Measurements from ENCODE around the gene SRC. TPM values are rescaled to one million over a fixed set of nuclear protein-coding genes. Genes with fewer than 3 reads are reported as not detected.

The SRC gene
- total RNA-seq, 2 donors from 2014 or later = 61.2 to 149 TPM

GRCh38 chr20:37420610-37421009 is 74.7 kb downstream of the SRC start:
- intact Hi-C loops (cut with DNase I) = no loop called here
- DNase-seq (ENCODE audit: low spot score) = no peak
- Histone ChIP-seq H3K4me3 (no peak overlapping the region), H3K4me1 (replicated peaks) (no peaks in the 10 kb centered on the region), H3K9me3 (no peaks in the 10 kb centered on the region), H3K27me3 (replicated peaks; ENCODE audit: insufficient read depth) (no peaks in the 10 kb centered on the region), H3K27ac (no peak overlapping the region), H3K36me3 (no peaks in the 10 kb centered on the region)
- 96% methylated on average over 13 of the region's 13 CpGs for WGBS
- no peak for TF ChIP-seq POLR2A (IDR thresholded peaks at IDR 0.05)
- TF ChIP-seq CTCF (IDR thresholded peaks at IDR 0.05) = no peak
- no peak for TF ChIP-seq POLR2AphosphoS5 (IDR thresholded peaks at IDR 0.05)

- H3K9me3 ChIP-seq = no peaks in the 10 kb centered on the region
- no peaks in the 10 kb centered on the region for H3K27me3 ChIP-seq (replicated peaks; ENCODE audit: insufficient read depth)
- intact Hi-C loops (cut with DNase I) = no loop called here
- no peak overlapping the region for H3K4me3 ChIP-seq
- 71% methylated on average over 25 of the region's 25 CpGs for WGBS
- no peaks in the 10 kb centered on the region for H3K4me1 ChIP-seq (replicated peaks)
- TF ChIP-seq CTCF (IDR thresholded peaks at IDR 0.05) (no peak), POLR2A (IDR thresholded peaks at IDR 0.05) (no peak), POLR2AphosphoS5 (IDR thresholded peaks at IDR 0.05) (no peak)
- H3K27ac ChIP-seq = no peak overlapping the region
- no peak for DNase-seq (ENCODE audit: low spot score)
- no peaks in the 10 kb centered on the region for H3K36me3 ChIP-seq
These were observed 75.3 kb downstream of the SRC start for GRCh38 chr20:37421060-37421905.

- intact Hi-C loops (cut with DNase I) = no loop called here
- DNase-seq (ENCODE audit: low spot score) = no peak
- H3K9me3 ChIP-seq = no peaks in the 10 kb centered on the region
- no peaks in the 10 kb centered on the region for H3K27me3 ChIP-seq (replicated peaks; ENCODE audit: insufficient read depth)
- no peak overlapping the region for H3K4me3 ChIP-seq
- no peaks in the 10 kb centered on the region for H3K36me3 ChIP-seq
- H3K4me1 ChIP-seq (replicated peaks) = no peaks in the 10 kb centered on the region
- 4% methylated on average over 6 of the region's 6 CpGs for WGBS
- no peak for TF ChIP-seq CTCF (IDR thresholded peaks at IDR 0.05)
- no peak for TF ChIP-seq POLR2AphosphoS5 (IDR thresholded peaks at IDR 0.05)
- TF ChIP-seq POLR2A (IDR thresholded peaks at IDR 0.05) = no peak
- H3K27ac ChIP-seq = no peak overlapping the region
These were observed 76.0 kb downstream of the SRC start for GRCh38 chr20:37421988-37422387.

- Histone ChIP-seq H3K4me3 (no peak overlapping the region), H3K27me3 (replicated peaks; ENCODE audit: insufficient read depth) (no peaks in the 10 kb centered on the region), H3K9me3 (no peaks in the 10 kb centered on the region), H3K36me3 (no peaks in the 10 kb centered on the region), H3K4me1 (replicated peaks) (no peaks in the 10 kb centered on the region), H3K27ac (no peak overlapping the region)
- intact Hi-C loops (cut with DNase I) = no loop called here
- DNase-seq (ENCODE audit: low spot score) = no peak
- TF ChIP-seq POLR2AphosphoS5 (IDR thresholded peaks at IDR 0.05) = no peak
- no peak for TF ChIP-seq POLR2A (IDR thresholded peaks at IDR 0.05)
- TF ChIP-seq CTCF (IDR thresholded peaks at IDR 0.05) = no peak
- WGBS = 53% methylated on average over 11 of the region's 11 CpGs
These were observed 76.9 kb downstream of the SRC start for GRCh38 chr20:37422791-37423286.

GRCh38 chr20:37423545-37423944 is 77.6 kb downstream of the SRC start:
- no peaks in the 10 kb centered on the region for H3K9me3 ChIP-seq
- H3K4me1 ChIP-seq (replicated peaks) = no peaks in the 10 kb centered on the region
- H3K36me3 ChIP-seq = no peaks in the 10 kb centered on the region
- H3K27ac ChIP-seq = no peak overlapping the region
- H3K27me3 ChIP-seq (replicated peaks; ENCODE audit: insufficient read depth) = no peaks in the 10 kb centered on the region
- intact Hi-C loops (cut with DNase I) = no loop called here
- H3K4me3 ChIP-seq = no peak overlapping the region
- TF ChIP-seq CTCF (IDR thresholded peaks at IDR 0.05) = no peak
- no peak for TF ChIP-seq POLR2AphosphoS5 (IDR thresholded peaks at IDR 0.05)
- no peak for TF ChIP-seq POLR2A (IDR thresholded peaks at IDR 0.05)
- no peak for DNase-seq (ENCODE audit: low spot score)
- 88% methylated on average over 10 of the region's 10 CpGs for WGBS

All from prostate gland (tissue), 2 donors.